Choroid plexus epithelial cell (primary cell): ENCODE measurements around the gene XPR1.

Experiments used
- DNase-seq: peaks from one replicate; pipeline ENCODE4 v3.0.0-alpha.2; 2010; ENCODE audit warnings: low read depth
- H3K4me3 ChIP-seq: 2 replicates; pipeline ENCODE4 v1.5.1; 2011; ENCODE audit warnings: low read depth, mild to moderate bottlenecking, control low read depth, low read length, moderate library complexity
- CTCF ChIP-seq: conservative IDR thresholded peaks from 2 replicates; pipeline ENCODE4 v1.5.1; 2011; ENCODE audit warnings: low read depth, mild to moderate bottlenecking, control low read depth, inconsistent platforms, low read length, moderate library complexity

Gene XPR1

GRCh38 chr1:180896161-180896560 lies 264.3 kb downstream of the XPR1 start:
- no peak for DNase-seq
- TF ChIP-seq CTCF, result no peak
- no peak overlapping the region for H3K4me3 ChIP-seq

- TF ChIP-seq CTCF, result no peak
- no peak for DNase-seq
- no peak overlapping the region for H3K4me3 ChIP-seq
These were observed 266.8 kb downstream of the XPR1 start for GRCh38 chr1:180898441-180899219.

- H3K4me3 ChIP-seq, result no peak overlapping the region
- no peak for TF ChIP-seq CTCF
- no peak for DNase-seq
These were observed 267.4 kb downstream of the XPR1 start for GRCh38 chr1:180899262-180899661.

GRCh38 chr1:180901076-180901990 lies 269.5 kb downstream of the XPR1 start:
- H3K4me3 ChIP-seq, result no peak overlapping the region
- no peak for DNase-seq
- TF ChIP-seq CTCF, result no peak

- no peak overlapping the region for H3K4me3 ChIP-seq
- DNase-seq, result no peak
- no peak for TF ChIP-seq CTCF
These were observed 270.7 kb downstream of the XPR1 start for GRCh38 chr1:180902541-180902940.

GRCh38 chr1:180905927-180906326 lies 274.1 kb downstream of the XPR1 start:
- no peak for TF ChIP-seq CTCF
- H3K4me3 ChIP-seq, result no peak overlapping the region
- peak; percentile 56 for DNase-seq
